NB4 (cell line): ENCODE data around the gene PAX8.

Source experiments
- DNase-seq: peaks from one replicate; pipeline ENCODE4 v3.0.0; 2010; ENCODE audit warnings: low read depth
- H3K4me3 ChIP-seq: one replicate; pipeline ENCODE4 v1.5.1; 2011; ENCODE audit warnings: mild to moderate bottlenecking, low read depth, low read length, moderate library complexity
- CTCF ChIP-seq: IDR thresholded peaks from one replicate; pipeline ENCODE4 v1.5.1; 2012; ENCODE audit warnings: low read depth, low read length
- MYC ChIP-seq: IDR thresholded peaks from 2 replicates; pipeline ENCODE4 v1.6.1; 2011; ENCODE audit warnings: low read depth, low read length
- POLR2A ChIP-seq: IDR thresholded peaks from 2 replicates; pipeline ENCODE4 v1.6.1; 2011; ENCODE audit warnings: mild to moderate bottlenecking; ENCODE audit not compliant: insufficient read length; ENCODE audit errors: extremely low read depth
- TF ChIP-seq, protein P1 (sequence below): IDR thresholded peaks from 2 replicates; pipeline ENCODE4 v1.6.1; 2011; ENCODE audit warnings: low read depth, low read length

The PAX8 gene

DNA sequence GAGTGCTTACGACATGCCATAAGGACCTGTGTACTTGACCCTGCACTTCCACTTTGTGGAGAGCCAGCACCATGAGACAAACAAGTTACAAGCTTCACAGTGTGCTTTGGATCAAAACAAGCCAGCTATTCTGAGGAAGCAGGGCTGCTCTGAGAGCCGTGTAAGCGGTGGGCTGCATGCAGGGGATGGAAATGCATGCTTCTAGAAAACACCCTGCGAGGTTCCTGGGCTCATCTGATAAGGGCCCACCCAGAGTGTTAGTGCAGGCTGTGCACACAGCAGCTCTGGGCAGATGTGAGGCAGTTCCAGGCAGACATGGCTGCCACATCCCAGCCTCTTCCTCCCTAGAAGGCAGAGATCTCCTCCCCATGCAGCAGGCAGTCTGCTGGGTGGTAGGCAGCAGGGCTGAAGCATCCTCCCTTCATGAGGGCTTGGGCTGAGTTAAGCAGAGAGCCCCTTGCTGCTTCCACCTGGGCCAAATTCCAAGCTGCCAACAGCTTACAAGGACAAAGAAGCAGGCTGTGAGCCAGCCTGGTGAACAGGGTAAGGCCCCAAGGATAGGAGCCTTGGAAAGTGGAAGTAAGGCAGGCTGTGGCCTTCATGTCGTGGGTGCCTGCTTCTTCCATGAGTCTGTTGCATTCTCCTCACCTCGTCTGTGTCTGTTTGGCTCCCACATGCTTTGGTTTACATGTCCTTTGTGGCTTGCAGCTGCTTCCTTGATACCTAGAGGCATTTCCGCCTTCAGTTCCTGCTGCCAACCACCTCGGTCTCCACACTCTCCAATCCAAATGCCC, 97.3 kb downstream of the PAX8 start:
- peak; percentile 58 for DNase-seq
- TF ChIP-seq CTCF (no peak), MYC (no peak), POLR2A (no peak)
- TF ChIP-seq, protein P1, sequence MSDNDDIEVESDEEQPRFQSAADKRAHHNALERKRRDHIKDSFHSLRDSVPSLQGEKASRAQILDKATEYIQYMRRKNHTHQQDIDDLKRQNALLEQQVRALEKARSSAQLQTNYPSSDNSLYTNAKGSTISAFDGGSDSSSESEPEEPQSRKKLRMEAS: no peak
- H3K4me3 ChIP-seq: no peak overlapping the region

- TF ChIP-seq, protein P1: peak; percentile 19; the same call in 1 of the 2 replicates
- TF ChIP-seq POLR2A (no peak), CTCF (no peak), MYC (no peak)
- no peak overlapping the region for H3K4me3 ChIP-seq
- DNase-seq: peak; percentile 49
Measured at GRCh38 chr2:113180131-113180946, 98.4 kb downstream of the PAX8 start.

DNA sequence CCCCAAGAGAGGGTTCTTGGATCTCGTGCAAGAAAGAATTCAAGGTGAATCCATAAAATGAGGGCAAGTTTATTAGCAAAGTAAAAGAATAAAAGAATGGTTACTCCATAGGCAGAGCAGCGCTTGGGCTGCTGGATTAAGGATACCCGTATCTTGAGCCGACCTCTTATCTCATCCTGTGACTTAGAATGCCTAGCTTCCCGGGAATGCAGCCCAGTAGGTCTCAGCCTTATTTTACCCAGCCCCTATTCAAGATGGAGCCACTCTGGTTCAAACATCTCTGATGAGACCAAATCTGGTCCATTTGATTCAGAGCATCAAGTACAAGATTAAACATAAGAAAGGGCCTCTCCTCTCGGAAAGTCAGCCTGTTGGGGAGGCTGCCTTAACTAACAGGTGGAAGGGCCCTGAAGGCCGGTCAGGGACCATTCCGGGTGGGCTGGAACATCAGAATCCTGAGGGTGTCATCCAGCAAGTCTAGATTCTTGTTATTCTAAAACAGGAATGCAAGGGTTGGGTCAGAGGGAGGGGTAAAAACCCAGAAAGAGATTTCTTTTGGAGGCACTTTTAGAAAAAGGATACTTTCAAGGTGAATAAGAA, 99.2 kb downstream of the PAX8 start:
- TF ChIP-seq CTCF (no peak), MYC (no peak), POLR2A (no peak)
- TF ChIP-seq, protein P1: no peak
- H3K4me3 ChIP-seq: no peak overlapping the region
- no peak for DNase-seq

DNA sequence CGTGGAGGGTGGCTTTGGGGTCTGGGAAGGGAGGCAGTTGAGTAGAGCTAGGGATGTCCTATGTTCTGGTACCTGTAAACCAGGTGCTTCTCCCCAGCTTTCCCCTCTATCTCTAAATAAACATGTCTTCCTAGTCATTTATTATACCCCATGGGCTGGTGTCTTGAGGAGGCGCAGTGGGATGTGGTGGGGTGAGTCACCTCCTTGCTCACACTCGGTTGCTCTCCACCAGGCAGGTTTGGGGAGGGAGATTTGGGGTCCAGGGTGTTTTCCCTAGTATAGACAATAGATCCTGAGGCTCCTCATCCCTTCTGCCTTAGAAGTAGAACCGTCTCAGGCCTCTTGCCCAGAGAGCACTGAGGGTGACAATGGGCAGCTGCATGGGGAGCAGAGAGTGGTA, 99.8 kb downstream of the PAX8 start:
- TF ChIP-seq MYC: no peak
- TF ChIP-seq CTCF: no peak
- TF ChIP-seq POLR2A: no peak
- TF ChIP-seq, protein P1: no peak
- DNase-seq: peak; percentile 43
- H3K4me3 ChIP-seq: no peak overlapping the region

DNA sequence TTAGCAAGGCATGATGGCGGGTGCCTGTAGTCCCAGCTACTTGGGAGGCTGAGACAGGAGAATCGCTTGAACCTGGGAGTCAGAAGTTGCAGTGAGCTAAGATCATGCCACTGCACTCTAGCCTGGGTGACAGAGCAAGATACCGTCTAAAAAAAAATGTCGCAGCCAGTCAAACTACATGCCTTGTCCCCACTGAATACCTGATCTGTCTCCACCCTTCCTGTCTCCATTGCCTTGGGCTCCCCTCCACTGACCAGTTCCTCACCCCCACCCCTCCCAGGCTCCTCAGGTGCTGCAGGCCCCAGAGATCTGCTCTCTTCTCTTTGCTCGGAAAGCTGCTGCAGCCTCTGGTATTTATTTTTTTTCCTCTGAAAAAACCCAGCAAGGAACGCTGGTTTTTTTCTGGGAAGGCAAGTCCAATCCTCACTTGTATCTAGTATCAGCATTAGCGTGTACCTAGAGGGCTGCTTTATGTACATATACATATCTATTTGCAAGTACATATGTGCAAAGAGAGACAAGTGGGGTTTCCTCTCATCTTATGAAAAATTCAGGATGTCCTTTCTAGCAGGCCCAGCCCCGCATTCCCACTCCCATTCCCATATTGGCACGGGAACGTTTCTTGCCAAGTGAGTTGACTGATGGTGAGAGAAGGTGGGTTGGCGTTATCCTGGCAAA, 100.5 kb downstream of the PAX8 start:
- DNase-seq: no peak
- no peak overlapping the region for H3K4me3 ChIP-seq
- TF ChIP-seq, protein P1: no peak
